HG02885 (cell line): ENCODE measurements around the gene B4GALT3.

Experiments used
- ATAC-seq: cut with Tn5 transposase; IDR thresholded peaks from one replicate; pipeline ENCODE4 v1.9.1; 2021; ENCODE audit warnings: mild to moderate bottlenecking; ENCODE audit not compliant: unreplicated experiment, poor library complexity

The B4GALT3 gene

GRCh38 chr1:161164901-161165610 is 12.3 kb downstream of the B4GALT3 start:
- ATAC-seq, result no peak

GRCh38 chr1:161163793-161164192 is 13.5 kb downstream of the B4GALT3 start:
- ATAC-seq, result no peak

GRCh38 chr1:161162806-161163205 is 14.5 kb downstream of the B4GALT3 start:
- ATAC-seq, result no peak

- no peak for ATAC-seq
Observed at GRCh38 chr1:161162052-161162451, 15.3 kb downstream of the B4GALT3 start.

GRCh38 chr1:161161652-161162051 is 15.7 kb downstream of the B4GALT3 start:
- ATAC-seq, result no peak

GRCh38 chr1:161160671-161161145 is 16.6 kb downstream of the B4GALT3 start:
- ATAC-seq, result no peak

- ATAC-seq, result no peak
Observed at GRCh38 chr1:161159913-161160243, 17.4 kb downstream of the B4GALT3 start.

- ATAC-seq, result peak; percentile 90
Observed at GRCh38 chr1:161159087-161159912, 18.0 kb downstream of the B4GALT3 start, which contains the start of gene USP21. Gene USP21, plus strand, starts transcription at chr1:161159500. Its CDS starts 1,141 bp downstream, at chr1:161160641.

GRCh38 chr1:161158316-161159010 is 18.8 kb downstream of the B4GALT3 start:
- ATAC-seq, result no peak

GRCh38 chr1:161157867-161158266 is 19.4 kb downstream of the B4GALT3 start:
- ATAC-seq, result no peak

- ATAC-seq, result peak; percentile 94
Observed at GRCh38 chr1:161153682-161154337, 23.5 kb downstream of the B4GALT3 start, which contains the start of gene UFC1. Gene UFC1, plus strand, starts transcription at chr1:161153978. Its CDS starts 20 bp downstream, at chr1:161153998.

GRCh38 chr1:161153176-161153575 is 24.1 kb downstream of the B4GALT3 start:
- ATAC-seq, result peak; percentile 13

GRCh38 chr1:161145832-161146231 is 31.5 kb downstream of the B4GALT3 start:
- ATAC-seq, result no peak

- no peak for ATAC-seq
Observed at GRCh38 chr1:161140755-161141400, 36.4 kb downstream of the B4GALT3 start.

GRCh38 chr1:161139766-161140165 is 37.5 kb downstream of the B4GALT3 start:
- no peak for ATAC-seq

GRCh38 chr1:161138431-161138830 is 38.9 kb downstream of the B4GALT3 start:
- no peak for ATAC-seq

GRCh38 chr1:161137881-161138280 is 39.4 kb downstream of the B4GALT3 start:
- ATAC-seq, result no peak

- no peak for ATAC-seq
Observed at GRCh38 chr1:161133220-161133740, 44.0 kb downstream of the B4GALT3 start.

GRCh38 chr1:161132410-161133219 is 44.7 kb downstream of the B4GALT3 start, which contains the start of gene DEDD:
Gene DEDD, minus strand, starts transcription at chr1:161132667. Its CDS starts 8,205 bp downstream, at chr1:161124462.
- peak; percentile 94 for ATAC-seq
